ENCODE data around the gene OPTC.

The OPTC gene

DNA sequence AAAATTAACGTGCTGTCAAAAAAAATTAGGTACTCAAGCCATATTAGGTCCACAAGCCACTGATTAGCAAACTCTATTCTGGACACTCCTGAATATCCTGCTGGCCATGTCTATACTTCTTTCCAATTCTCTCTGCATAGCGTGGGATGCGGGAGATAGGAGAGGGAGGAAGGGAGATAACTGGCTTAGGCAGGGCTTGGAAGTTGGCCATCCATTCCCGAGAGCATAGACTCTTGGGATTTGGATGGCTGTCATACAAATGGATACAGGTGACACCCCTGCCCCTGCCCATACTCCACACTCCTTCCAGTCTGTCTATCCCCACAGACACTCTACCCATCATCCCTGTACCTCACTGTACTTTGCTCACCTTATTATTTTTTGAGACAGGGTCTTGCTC lies 20.7 kb upstream of the OPTC start:
- no peak overlapping the region for H3K4me3 ChIP-seq (ENCODE audit: low read length)
- TF ChIP-seq, protein P1, sequence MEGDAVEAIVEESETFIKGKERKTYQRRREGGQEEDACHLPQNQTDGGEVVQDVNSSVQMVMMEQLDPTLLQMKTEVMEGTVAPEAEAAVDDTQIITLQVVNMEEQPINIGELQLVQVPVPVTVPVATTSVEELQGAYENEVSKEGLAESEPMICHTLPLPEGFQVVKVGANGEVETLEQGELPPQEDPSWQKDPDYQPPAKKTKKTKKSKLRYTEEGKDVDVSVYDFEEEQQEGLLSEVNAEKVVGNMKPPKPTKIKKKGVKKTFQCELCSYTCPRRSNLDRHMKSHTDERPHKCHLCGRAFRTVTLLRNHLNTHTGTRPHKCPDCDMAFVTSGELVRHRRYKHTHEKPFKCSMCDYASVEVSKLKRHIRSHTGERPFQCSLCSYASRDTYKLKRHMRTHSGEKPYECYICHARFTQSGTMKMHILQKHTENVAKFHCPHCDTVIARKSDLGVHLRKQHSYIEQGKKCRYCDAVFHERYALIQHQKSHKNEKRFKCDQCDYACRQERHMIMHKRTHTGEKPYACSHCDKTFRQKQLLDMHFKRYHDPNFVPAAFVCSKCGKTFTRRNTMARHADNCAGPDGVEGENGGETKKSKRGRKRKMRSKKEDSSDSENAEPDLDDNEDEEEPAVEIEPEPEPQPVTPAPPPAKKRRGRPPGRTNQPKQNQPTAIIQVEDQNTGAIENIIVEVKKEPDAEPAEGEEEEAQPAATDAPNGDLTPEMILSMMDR (conservative IDR thresholded peaks at IDR 0.05; ENCODE audit: low read depth, low read length), result no peak
- DNase-seq (ENCODE audit: low read depth), result no peak

DNA sequence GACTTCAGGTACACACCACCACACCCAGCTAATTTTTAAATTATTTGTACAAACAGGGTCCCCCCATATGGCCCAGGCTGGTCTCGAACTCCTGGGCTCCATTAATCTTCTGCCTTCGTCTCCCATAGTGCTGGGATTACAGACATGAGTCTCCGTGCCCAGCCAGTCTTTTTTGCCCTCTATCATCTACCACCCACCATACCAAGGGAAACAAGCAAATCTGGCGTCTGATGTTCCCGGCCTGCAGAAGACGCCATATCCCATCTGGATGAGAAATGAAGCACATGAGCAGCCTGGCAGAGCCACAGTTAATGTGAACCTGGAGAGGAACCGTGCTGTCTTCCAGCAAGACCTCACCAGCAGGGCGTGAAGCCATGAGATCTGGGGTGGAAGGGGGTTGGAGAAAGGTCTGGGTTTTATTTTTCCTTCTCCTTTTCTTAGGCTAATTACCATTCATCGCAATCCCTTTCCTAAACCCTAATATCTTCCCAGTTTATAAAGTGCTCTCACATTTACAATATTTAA lies 20.1 kb upstream of the OPTC start:
- H3K4me3 ChIP-seq (ENCODE audit: low read length), result no peak overlapping the region
- no peak for DNase-seq (ENCODE audit: low read depth)
- TF ChIP-seq, protein P1 (conservative IDR thresholded peaks at IDR 0.05; ENCODE audit: low read depth, low read length), result no peak

DNA sequence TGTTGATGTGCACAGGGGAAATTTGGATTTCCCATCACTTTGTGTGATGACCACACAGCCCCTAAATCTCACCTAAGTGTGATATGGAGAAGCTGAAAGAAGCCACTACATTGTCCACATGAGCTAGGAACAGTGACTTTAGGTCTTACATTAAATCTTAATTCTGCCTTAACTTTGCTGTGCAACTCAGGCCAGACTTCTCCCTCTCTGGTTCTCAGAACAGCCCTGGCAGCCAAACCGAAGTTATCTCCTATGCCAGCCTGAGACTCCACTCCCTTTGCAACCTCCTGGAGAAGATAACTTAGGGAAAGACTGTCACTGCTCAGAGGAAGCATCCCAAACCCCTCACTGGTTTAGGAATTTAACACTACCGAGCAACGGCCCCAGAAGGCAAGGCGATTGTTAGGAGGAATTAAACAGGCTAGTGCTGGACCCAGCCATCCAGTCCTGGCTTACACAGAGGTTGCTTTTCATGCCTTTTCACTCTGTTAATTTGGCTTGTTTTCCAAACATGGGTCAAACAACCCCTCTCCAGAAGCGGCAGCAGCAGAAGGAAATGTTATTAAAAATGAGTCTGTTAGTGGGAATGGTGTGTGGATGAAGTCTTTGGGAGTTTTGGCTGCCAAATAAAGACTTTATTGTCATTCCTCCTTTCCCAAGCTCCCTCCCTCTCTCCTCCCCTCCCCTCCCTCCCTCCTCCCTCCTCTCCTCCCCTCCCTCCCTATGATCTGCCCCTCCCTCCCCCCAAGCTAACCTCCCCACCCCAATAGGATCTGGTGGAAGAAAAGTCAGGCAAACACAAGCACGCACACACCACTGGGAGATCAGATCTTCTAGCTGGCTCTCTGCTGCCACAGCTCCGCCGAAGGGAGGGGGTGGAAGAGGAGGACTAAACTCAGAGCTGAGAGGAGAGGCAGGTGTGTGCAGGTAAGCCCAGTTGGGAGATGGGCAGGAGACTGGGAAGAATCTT lies 18.7 kb upstream of the OPTC start, which contains the start of gene PRELP:
Gene PRELP, plus strand, starts transcription at position 795 of the 970 bp plus-strand sequence. CDS start 7,379 bp downstream, outside the sequence.
- no peak within 1 kb of the TSS for H3K4me3 ChIP-seq (ENCODE audit: low read length)
- TF ChIP-seq, protein P1 (conservative IDR thresholded peaks at IDR 0.05; ENCODE audit: low read depth, low read length), result no peak
- DNase-seq (ENCODE audit: low read depth), result no peak

DNA sequence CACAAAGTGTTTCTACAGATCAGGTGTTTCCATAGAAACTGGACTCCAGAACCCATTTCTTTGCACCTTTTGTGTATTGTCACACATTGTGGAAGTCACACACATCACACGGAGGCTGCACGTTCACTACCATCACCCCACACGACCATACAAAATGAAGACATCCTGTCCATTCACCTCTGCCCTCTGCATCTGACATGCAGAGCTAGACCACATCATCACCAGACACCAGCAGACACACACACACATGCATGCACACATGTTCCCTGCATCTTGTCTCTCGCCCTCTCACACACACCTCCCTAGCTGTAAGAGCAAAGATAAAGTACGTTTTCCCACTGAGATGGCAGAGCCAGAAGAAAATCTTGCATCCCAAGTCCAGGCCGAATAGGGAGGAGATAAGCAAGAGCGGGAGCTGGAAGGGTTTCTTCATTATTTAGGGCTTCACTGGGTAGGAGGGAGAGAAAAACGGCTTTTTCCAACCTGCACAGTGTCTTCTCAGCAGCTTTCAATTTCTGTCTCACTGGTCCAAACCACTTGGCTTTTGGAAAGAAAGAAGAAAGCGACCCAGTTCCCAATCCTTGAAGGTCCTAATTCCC lies 17.6 kb upstream of the OPTC start:
- TF ChIP-seq, protein P1 (conservative IDR thresholded peaks at IDR 0.05; ENCODE audit: low read depth, low read length), result no peak
- no peak overlapping the region for H3K4me3 ChIP-seq (ENCODE audit: low read length)
- no peak for DNase-seq (ENCODE audit: low read depth)

DNA sequence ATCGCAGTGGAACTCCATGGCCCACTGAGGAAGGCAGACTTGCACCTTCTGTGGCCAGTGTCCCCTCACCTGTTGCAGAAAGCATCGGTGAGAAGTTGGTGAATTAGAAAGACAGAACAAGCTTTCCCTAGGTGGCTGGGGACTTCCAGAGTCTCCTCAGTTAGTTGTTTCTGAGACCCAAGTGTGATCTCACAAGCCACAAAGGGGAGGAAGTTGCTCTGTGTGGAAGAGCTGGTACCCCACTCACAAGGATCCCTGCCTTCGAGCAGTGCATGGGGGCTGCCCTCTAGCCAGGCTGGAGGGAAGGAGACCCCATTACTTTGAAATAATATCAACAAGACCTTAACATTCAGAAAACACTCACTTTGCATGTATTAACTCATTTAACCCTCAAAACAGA lies 16.2 kb upstream of the OPTC start:
- TF ChIP-seq, protein P1 (conservative IDR thresholded peaks at IDR 0.05; ENCODE audit: low read depth, low read length), result no peak
- DNase-seq (ENCODE audit: low read depth), result no peak
- no peak overlapping the region for H3K4me3 ChIP-seq (ENCODE audit: low read length)

DNA sequence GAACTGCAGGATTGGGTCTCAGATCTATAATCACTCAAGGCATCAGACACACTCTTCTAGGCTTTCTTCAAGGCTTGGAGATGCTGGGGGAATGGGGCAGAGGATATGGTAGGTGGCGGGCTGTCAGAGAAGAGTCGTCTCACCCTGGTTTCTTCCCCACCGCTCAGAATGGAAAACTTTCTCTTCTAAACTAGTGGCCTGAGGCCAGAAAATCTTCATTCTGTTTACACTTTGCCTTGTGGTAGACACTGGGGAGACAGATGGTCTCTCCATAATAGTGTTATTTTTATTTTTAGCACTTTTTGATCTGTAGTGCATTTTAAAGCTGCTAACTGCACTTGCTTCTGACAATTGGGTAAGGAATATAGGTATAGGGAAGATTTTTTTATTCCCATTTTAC lies 15.7 kb upstream of the OPTC start:
- H3K4me3 ChIP-seq (ENCODE audit: low read length), result no peak overlapping the region
- DNase-seq (ENCODE audit: low read depth), result no peak
- TF ChIP-seq, protein P1 (conservative IDR thresholded peaks at IDR 0.05; ENCODE audit: low read depth, low read length), result no peak

Measured in retinal pigment epithelial cell (primary cell).